Trophoblast cell (in vitro differentiated cells and primary cell): ENCODE data around the gene CLEC2A.

Experiments
- DNase-seq, 2 donors: peaks; one replicate each; pipeline ENCODE4 v3.0.0-alpha.2; 2016
- H2AFZ ChIP-seq: 2 replicates; pipeline ENCODE4 v1.6.1; 2013; ENCODE audit warnings: low read length, moderate library complexity, mild to moderate bottlenecking; ENCODE audit not compliant: insufficient read depth, poor library complexity
- H2AK5ac ChIP-seq: 2 replicates; pipeline ENCODE4 v1.6.1; 2013; ENCODE audit warnings: mild to moderate bottlenecking, low read length
- H2BK120ac ChIP-seq: 2 replicates; pipeline ENCODE4 v1.6.1; 2013; ENCODE audit warnings: low read length, mild to moderate bottlenecking, moderate library complexity; ENCODE audit not compliant: insufficient read depth, poor library complexity
- H2BK12ac ChIP-seq: 2 replicates; pipeline ENCODE4 v1.6.1; 2013; ENCODE audit warnings: mild to moderate bottlenecking, low read length, moderate library complexity
- H2BK5ac ChIP-seq: 2 replicates; pipeline ENCODE4 v1.6.1; 2013; ENCODE audit warnings: low read length, low read depth, moderate library complexity, mild to moderate bottlenecking; ENCODE audit not compliant: poor library complexity
- H3K14ac ChIP-seq: 2 replicates; pipeline ENCODE4 v1.6.1; 2013; ENCODE audit warnings: mild to moderate bottlenecking, low read length
- H3K18ac ChIP-seq: 2 replicates; pipeline ENCODE4 v1.6.1; 2013; ENCODE audit warnings: mild to moderate bottlenecking, low read length
- H3K23ac ChIP-seq: 2 replicates; pipeline ENCODE4 v1.6.1; 2013; ENCODE audit warnings: low read length
- H3K27ac ChIP-seq: 2 replicates; pipeline ENCODE4 v1.5.1; 2013; ENCODE audit warnings: low read depth, mild to moderate bottlenecking, inconsistent platforms, low read length, moderate library complexity
- H3K27me3 ChIP-seq: 2 replicates; pipeline ENCODE4 v1.6.1; 2013; ENCODE audit warnings: inconsistent platforms, mild to moderate bottlenecking, low read length, moderate library complexity; ENCODE audit not compliant: insufficient read depth
- H3K36me3 ChIP-seq, 2 experiments: 1 replicate in 1 of 2; 2 replicates in 1 of 2; pipeline ENCODE4 v1.6.1; 2013; ENCODE audit warnings: low read length in 2 of 2, mild to moderate bottlenecking in 2 of 2, moderate library complexity in 1 of 2; ENCODE audit not compliant: insufficient read depth in 2 of 2, control insufficient read depth in 1 of 2
- H3K4ac ChIP-seq: 2 replicates; pipeline ENCODE4 v1.6.1; 2013; ENCODE audit warnings: low read depth, mild to moderate bottlenecking, low read length, moderate library complexity
- H3K4me1 ChIP-seq, 2 experiments: 1 replicate in 1 of 2; 2 replicates in 1 of 2; pipeline ENCODE4 v1.6.1; 2013; ENCODE audit warnings: low read length in 2 of 2, mild to moderate bottlenecking in 2 of 2, moderate library complexity in 1 of 2; ENCODE audit not compliant: insufficient read depth in 2 of 2, control insufficient read depth in 1 of 2
- H3K4me2 ChIP-seq: 2 replicates; pipeline ENCODE4 v1.6.1; 2013; ENCODE audit warnings: inconsistent platforms, mild to moderate bottlenecking, low read length, moderate library complexity
- H3K4me3 ChIP-seq: 2 replicates; pipeline ENCODE4 v1.5.1; 2013; ENCODE audit warnings: mild to moderate bottlenecking, low read depth, low read length, inconsistent platforms
- H3K79me1 ChIP-seq: one replicate; pipeline ENCODE4 v1.6.1; 2013; ENCODE audit warnings: low read length
- H3K79me2 ChIP-seq: 2 replicates; pipeline ENCODE4 v1.6.1; 2013; ENCODE audit warnings: low read length, mild to moderate bottlenecking; ENCODE audit not compliant: control insufficient read depth, insufficient read depth, poor library complexity
- H3K9ac ChIP-seq: 2 replicates; pipeline ENCODE4 v1.6.1; 2013; ENCODE audit warnings: mild to moderate bottlenecking, low read length
- H3K9me3 ChIP-seq: 2 replicates; pipeline ENCODE4 v1.6.1; 2013; ENCODE audit warnings: low read depth, mild to moderate bottlenecking, control low read depth, inconsistent platforms, low read length; ENCODE audit not compliant: insufficient read depth
- H4K12ac ChIP-seq: 2 replicates; pipeline ENCODE4 v1.6.1; 2013; ENCODE audit warnings: low read depth, mild to moderate bottlenecking, low read length, moderate library complexity
- H4K8ac ChIP-seq: 2 replicates; pipeline ENCODE4 v1.6.1; 2013; ENCODE audit warnings: low read depth, mild to moderate bottlenecking, low read length, moderate library complexity
- H4K91ac ChIP-seq: one replicate; pipeline ENCODE4 v1.6.1; 2013; ENCODE audit warnings: low read depth, mild to moderate bottlenecking, low read length, moderate library complexity
- WGBS: extraction: QIAGEN DNeasy Blood & Tissue Kit; methylation state at CpG from one replicate; pipeline ENCODE4 v1.1.7; 2013; ENCODE audit warnings: missing lambda C conversion rate; ENCODE audit not compliant: insufficient read length, insufficient coverage; ENCODE audit errors: extremely low coverage; 5-methylcytosine and 5-hydroxymethylcytosine counted together

Gene CLEC2A

GRCh38 chr12:9910716-9911421 is 21.3 kb downstream of the CLEC2A start:
- no peak overlapping the region for H4K91ac ChIP-seq
- H3K18ac ChIP-seq: no peak overlapping the region
- no peaks in the 10 kb centered on the region for H3K79me2 ChIP-seq
- H3K4me1 ChIP-seq: no peaks in the 10 kb centered on the region
- H3K27me3 ChIP-seq: no peaks in the 10 kb centered on the region
- H3K27ac ChIP-seq: no peak overlapping the region
- H3K9me3 ChIP-seq: peaks cover 14% of the 10 kb centered on the region
- H2BK120ac ChIP-seq: no peak overlapping the region
- H3K36me3 ChIP-seq: no peaks in the 10 kb centered on the region
- no peak overlapping the region for H4K8ac ChIP-seq
- no peak overlapping the region for H2BK5ac ChIP-seq
- WGBS: no CpG with 5 or more reads among the region's 7 CpGs
- no peak overlapping the region for H3K4ac ChIP-seq
- no peak overlapping the region for H3K4me2 ChIP-seq
- H2BK12ac ChIP-seq: no peak overlapping the region
- H2AK5ac ChIP-seq: no peak overlapping the region
- no peak overlapping the region for H3K9ac ChIP-seq
- no peak overlapping the region for H4K12ac ChIP-seq
- no peak for DNase-seq
- H3K79me1 ChIP-seq: no peaks in the 10 kb centered on the region
- no peak overlapping the region for H2AFZ ChIP-seq
- no peak overlapping the region for H3K23ac ChIP-seq
- no peak overlapping the region for H3K14ac ChIP-seq
- H3K4me3 ChIP-seq: no peak overlapping the region

- Histone ChIP-seq H2BK5ac (no peak overlapping the region), H2AK5ac (no peak overlapping the region), H4K91ac (no peak overlapping the region), H4K12ac (no peak overlapping the region), H3K79me2 (no peaks in the 10 kb centered on the region), H3K4ac (no peak overlapping the region), H4K8ac (no peak overlapping the region), H2BK120ac (no peak overlapping the region), H2BK12ac (no peak overlapping the region), H3K4me1 (no peaks in the 10 kb centered on the region), H3K18ac (no peak overlapping the region), H3K9me3 (peaks cover 14% of the 10 kb centered on the region), H3K14ac (no peak overlapping the region), H3K9ac (no peak overlapping the region), H3K4me2 (no peak overlapping the region), H3K36me3 (no peaks in the 10 kb centered on the region), H3K4me3 (no peak overlapping the region), H3K27ac (no peak overlapping the region), H3K27me3 (no peaks in the 10 kb centered on the region), H2AFZ (no peak overlapping the region), H3K79me1 (no peaks in the 10 kb centered on the region), H3K23ac (no peak overlapping the region)
- DNase-seq: no peak
Measured at GRCh38 chr12:9909724-9910123, 22.4 kb downstream of the CLEC2A start.

- no peak overlapping the region for H3K27ac ChIP-seq
Measured at GRCh38 chr12:9908350-9908749, 23.8 kb downstream of the CLEC2A start.

GRCh38 chr12:9907769-9908168 is 24.4 kb downstream of the CLEC2A start:
- H3K79me2 ChIP-seq: no peaks in the 10 kb centered on the region

More at GRCh38 chr12:9908350-9908749, 23.8 kb downstream of the CLEC2A start:
- no peaks in the 10 kb centered on the region for H3K79me1 ChIP-seq
- H3K4me1 ChIP-seq: no peaks in the 10 kb centered on the region
- no peak overlapping the region for H3K9ac ChIP-seq
- H4K91ac ChIP-seq: no peak overlapping the region
- no peak overlapping the region for H3K4me2 ChIP-seq
- H4K8ac ChIP-seq: no peak overlapping the region
- H2AK5ac ChIP-seq: no peak overlapping the region
- no peak overlapping the region for H3K14ac ChIP-seq
- no peak overlapping the region for H3K23ac ChIP-seq
- H3K4ac ChIP-seq: no peak overlapping the region
- no peak overlapping the region for H3K4me3 ChIP-seq
- no peak for DNase-seq
- no peak overlapping the region for H2BK5ac ChIP-seq
- peaks cover 19% of the 10 kb centered on the region for H3K9me3 ChIP-seq
- no peak overlapping the region for H3K18ac ChIP-seq
- H2BK120ac ChIP-seq: no peak overlapping the region
- WGBS: no CpG with 5 or more reads among the region's 4 CpGs
- no peaks in the 10 kb centered on the region for H3K36me3 ChIP-seq
- H4K12ac ChIP-seq: no peak overlapping the region
- H2AFZ ChIP-seq: no peak overlapping the region
- H2BK12ac ChIP-seq: no peak overlapping the region
- no peaks in the 10 kb centered on the region for H3K27me3 ChIP-seq
- no peaks in the 10 kb centered on the region for H3K79me2 ChIP-seq

More at GRCh38 chr12:9907769-9908168, 24.4 kb downstream of the CLEC2A start:
- Histone ChIP-seq H3K9me3 (peaks cover 20% of the 10 kb centered on the region), H2AFZ (no peak overlapping the region), H3K4me2 (no peak overlapping the region), H4K12ac (no peak overlapping the region), H2BK120ac (no peak overlapping the region), H2BK5ac (no peak overlapping the region), H3K18ac (no peak overlapping the region), H2AK5ac (no peak overlapping the region), H3K4ac (no peak overlapping the region), H4K91ac (no peak overlapping the region), H3K27ac (no peak overlapping the region), H3K14ac (no peak overlapping the region), H3K23ac (no peak overlapping the region), H3K4me3 (no peak overlapping the region), H4K8ac (no peak overlapping the region), H3K4me1 (no peaks in the 10 kb centered on the region), H2BK12ac (no peak overlapping the region), H3K79me1 (no peaks in the 10 kb centered on the region), H3K36me3 (no peaks in the 10 kb centered on the region), H3K9ac (no peak overlapping the region), H3K27me3 (no peaks in the 10 kb centered on the region)
- no CpG with 5 or more reads among the region's 7 CpGs for WGBS
- DNase-seq: no peak
